GM23338 (cell line): ENCODE results near the gene IST1. TPM values are rescaled to one million over a fixed set of nuclear protein-coding genes. Genes with fewer than 3 reads are reported as not detected.

Experiments used
- ATAC-seq: fragments of 200-7000 bp; cut with Tn5 transposase; 3 replicates; pipeline ENCODE4 v1.9.1; 2020
- DNase-seq: peaks from one replicate; pipeline ENCODE4 v3.0.0-alpha.2; 2015; ENCODE audit warnings: low spot score
- H2AFZ ChIP-seq: fragments of 200-600 bp; sonication (generic); 2 replicates; pipeline ENCODE4 v1.8.0; 2016; ENCODE audit warnings: antibody characterized with exemption, mild to moderate bottlenecking, moderate library complexity
- H3F3A ChIP-seq: fragments of 200-600 bp; sonication (generic); replicated peaks from 2 replicates; pipeline ENCODE4 v1.8.0; 2017; ENCODE audit warnings: antibody characterized with exemption, mixed run types, low read depth
- H3K27ac ChIP-seq: fragments of 200-600 bp; sonication (generic); 2 replicates; pipeline ENCODE4 v1.6.1; 2016; ENCODE audit warnings: low read depth
- H3K27me3 ChIP-seq: fragments of 200-600 bp; sonication (generic); 2 replicates; pipeline ENCODE4 v1.8.0; 2016; ENCODE audit warnings: mild to moderate bottlenecking, mixed run types, moderate library complexity; ENCODE audit not compliant: insufficient read depth
- H3K36me3 ChIP-seq: fragments of 200-600 bp; sonication (generic); 2 replicates; pipeline ENCODE4 v1.8.0; 2016; ENCODE audit warnings: mild to moderate bottlenecking; ENCODE audit not compliant: insufficient read depth
- H3K4me1 ChIP-seq: fragments of 200-600 bp; sonication (generic); 2 replicates; pipeline ENCODE4 v1.8.0; 2016; ENCODE audit warnings: mild to moderate bottlenecking, moderate library complexity; ENCODE audit not compliant: insufficient read depth
- H3K4me2 ChIP-seq: fragments of 200-600 bp; sonication (generic); 2 replicates; pipeline ENCODE4 v1.7.1; 2017; ENCODE audit warnings: mixed run types
- H3K4me3 ChIP-seq: fragments of 200-600 bp; sonication (generic); 2 replicates; pipeline ENCODE4 v1.6.1; 2016; ENCODE audit warnings: mixed run types
- H3K79me2 ChIP-seq: fragments of 200-600 bp; sonication (generic); replicated peaks from 2 replicates; pipeline ENCODE4 v1.8.0; 2017; ENCODE audit warnings: mild to moderate bottlenecking; ENCODE audit not compliant: insufficient read depth
- H3K9me2 ChIP-seq: fragments of 200-600 bp; sonication (generic); 2 replicates; pipeline ENCODE4 v1.8.0; 2017; ENCODE audit not compliant: insufficient read depth
- H4K20me1 ChIP-seq: fragments of 200-600 bp; sonication (generic); replicated peaks from 2 replicates; pipeline ENCODE4 v1.8.0; 2017; ENCODE audit warnings: mild to moderate bottlenecking; ENCODE audit not compliant: insufficient read depth
- H3K27ac Mint-ChIP-seq: 2 replicates; pipeline ENCODE4 v1.8.0; 2020; ENCODE audit warnings: inconsistent platforms, mild to moderate bottlenecking, moderate library complexity, mixed read lengths
- H3K27me3 Mint-ChIP-seq: 3 replicates; pipeline ENCODE4 v1.8.0; 2022; ENCODE audit warnings: low read depth, mild to moderate bottlenecking, moderate library complexity, mixed read lengths, inconsistent platforms; ENCODE audit not compliant: insufficient read depth, poor library complexity
- H3K36me3 Mint-ChIP-seq: 3 replicates; pipeline ENCODE4 v1.8.0; 2021; ENCODE audit warnings: low read depth, mild to moderate bottlenecking, inconsistent platforms, moderate library complexity, mixed read lengths
- H3K4me1 Mint-ChIP-seq: 3 replicates; pipeline ENCODE4 v1.8.0; 2020; ENCODE audit warnings: mild to moderate bottlenecking, inconsistent platforms, mixed read lengths
- H3K4me3 Mint-ChIP-seq: 3 replicates; pipeline ENCODE4 v1.8.0; 2021; ENCODE audit warnings: moderate library complexity, mild to moderate bottlenecking, inconsistent platforms, mixed read lengths
- H3K9me3 Mint-ChIP-seq: 3 replicates; pipeline ENCODE4 v1.8.0; 2020; ENCODE audit warnings: moderate library complexity, mild to moderate bottlenecking, inconsistent platforms, mixed read lengths
- CREB1 ChIP-seq: fragments of 250-450 bp; sonication (Bioruptor Pico); IDR thresholded peaks from 2 replicates; pipeline ENCODE4 v1.5.0; 2020; ENCODE audit warnings: low read depth, mild to moderate bottlenecking, moderate library complexity
- EZH2 ChIP-seq: fragments of 200-600 bp; sonication (generic); IDR thresholded peaks from one replicate; pipeline ENCODE4 v1.8.0; 2017; ENCODE audit warnings: antibody characterized with exemption, mild to moderate bottlenecking, low read depth; ENCODE audit not compliant: unreplicated experiment
- EZH2phosphoT487 ChIP-seq: fragments of 200-600 bp; sonication (generic); IDR thresholded peaks from one replicate; pipeline ENCODE4 v1.8.1; 2018; ENCODE audit warnings: antibody characterized with exemption; ENCODE audit not compliant: unreplicated experiment
- JUNB ChIP-seq: IDR thresholded peaks from one replicate; pipeline ENCODE4 v1.6.1; 2016; ENCODE audit warnings: antibody characterized with exemption; ENCODE audit not compliant: unreplicated experiment
- NANOG ChIP-seq: IDR thresholded peaks from 2 replicates; pipeline ENCODE4 v1.6.1; 2016; ENCODE audit warnings: antibody characterized with exemption, borderline replicate concordance
- POLR2AphosphoS5 ChIP-seq: IDR thresholded peaks from 2 replicates; pipeline ENCODE4 v1.6.1; 2016; ENCODE audit warnings: antibody characterized with exemption, low read depth
- STAT1 ChIP-seq: IDR thresholded peaks from one replicate; pipeline ENCODE4 v1.6.1; 2016; ENCODE audit warnings: antibody characterized with exemption; ENCODE audit not compliant: unreplicated experiment
- ZNF331 ChIP-seq: fragments of 250-450 bp; sonication (Bioruptor Pico); IDR thresholded peaks from 2 replicates; pipeline ENCODE4 v1.5.0; 2020; ENCODE audit warnings: low read depth, mild to moderate bottlenecking, moderate library complexity
- polyA plus RNA-seq: library from polyadenylated mRNA; unstranded; fragments of >200 nt; fragmentation: Nextera tagmentation; extraction: Ambion mirVana; gene quantifications from 2 replicates; pipeline ENCODE4 v1.2.1, GENCODE V29; 2016
- total RNA-seq: library from RNA; depleted of rRNA; stranded (reverse); fragments of >200 nt; shearing (Covaris generic); gene quantifications from 2 replicates; pipeline ENCODE4 v1.2.3, GENCODE V29; 2014
- TF ChIP-seq, protein P1 (sequence below): IDR thresholded peaks from one replicate; pipeline ENCODE4 v1.6.1; 2018; ENCODE audit warnings: antibody characterized with exemption; ENCODE audit not compliant: unreplicated experiment
- TF ChIP-seq, protein P2 (sequence below): fragments of 250-450 bp; sonication (Bioruptor Pico); IDR thresholded peaks from 2 replicates; pipeline ENCODE4 v1.5.0; 2020; ENCODE audit warnings: mild to moderate bottlenecking, moderate library complexity

IST1 gene
- total and polyA plus RNA-seq, 2 experiments from 2014 or later: 108 to 234 TPM

DNA sequence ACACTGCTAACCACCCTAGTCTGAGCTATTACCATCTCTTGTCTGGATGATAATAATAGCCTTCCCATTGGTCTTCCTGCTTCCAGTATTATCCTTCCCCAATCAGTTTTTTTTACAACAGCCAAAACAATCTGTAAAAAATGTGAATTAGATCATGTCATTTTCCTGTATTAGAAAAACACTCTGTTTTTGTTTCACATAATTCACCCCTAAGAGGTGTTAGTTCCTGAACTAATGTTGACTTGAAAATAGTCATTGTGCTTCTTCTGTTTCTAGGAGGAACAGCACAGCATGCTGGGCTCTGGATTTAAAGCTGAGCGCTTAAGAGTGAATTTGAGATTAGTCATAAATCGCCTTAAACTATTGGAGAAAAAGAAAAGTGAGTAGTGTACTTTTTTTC lies 20.0 kb downstream of the IST1 start:
- Histone ChIP-seq H2AFZ (no peak overlapping the region), H3K4me3 (no peak overlapping the region), H3K36me3 (peaks cover 54% of the 10 kb centered on the region), H3K27me3 (no peaks in the 10 kb centered on the region), H3K4me1 (peaks cover 9% of the 10 kb centered on the region; the same call in 1 of the 2 replicates), H3K27ac (no peak overlapping the region), H3K79me2 (peaks cover 100% of the 10 kb centered on the region), H3K9me2 (no peaks in the 10 kb centered on the region), H4K20me1 (peaks cover 92% of the 10 kb centered on the region), H3F3A (peaks cover 3% of the 10 kb centered on the region; the same call in 1 of the 2 replicates), H3K4me2 (no peak overlapping the region)
- H3K4me3 Mint-ChIP-seq: no peak overlapping the region
- peaks cover 5% of the 10 kb centered on the region for H3K27me3 Mint-ChIP-seq
- H3K9me3 Mint-ChIP-seq: no peaks in the 10 kb centered on the region
- H3K4me1 Mint-ChIP-seq: peaks cover 9% of the 10 kb centered on the region; the same call in 2 of the 3 replicates
- peaks cover 76% of the 10 kb centered on the region for H3K36me3 Mint-ChIP-seq
- no peak overlapping the region for H3K27ac Mint-ChIP-seq
- DNase-seq (no peak), ATAC-seq (no peak)
- no peak for TF ChIP-seq STAT1
- no peak for TF ChIP-seq EZH2phosphoT487
- no peak for TF ChIP-seq ZNF331 (CRISPR knock-in tag)
- TF ChIP-seq EZH2: no peak
- no peak for TF ChIP-seq POLR2AphosphoS5
- TF ChIP-seq NANOG: no peak
- no peak for TF ChIP-seq CREB1 (CRISPR knock-in tag)
- TF ChIP-seq, protein P1, sequence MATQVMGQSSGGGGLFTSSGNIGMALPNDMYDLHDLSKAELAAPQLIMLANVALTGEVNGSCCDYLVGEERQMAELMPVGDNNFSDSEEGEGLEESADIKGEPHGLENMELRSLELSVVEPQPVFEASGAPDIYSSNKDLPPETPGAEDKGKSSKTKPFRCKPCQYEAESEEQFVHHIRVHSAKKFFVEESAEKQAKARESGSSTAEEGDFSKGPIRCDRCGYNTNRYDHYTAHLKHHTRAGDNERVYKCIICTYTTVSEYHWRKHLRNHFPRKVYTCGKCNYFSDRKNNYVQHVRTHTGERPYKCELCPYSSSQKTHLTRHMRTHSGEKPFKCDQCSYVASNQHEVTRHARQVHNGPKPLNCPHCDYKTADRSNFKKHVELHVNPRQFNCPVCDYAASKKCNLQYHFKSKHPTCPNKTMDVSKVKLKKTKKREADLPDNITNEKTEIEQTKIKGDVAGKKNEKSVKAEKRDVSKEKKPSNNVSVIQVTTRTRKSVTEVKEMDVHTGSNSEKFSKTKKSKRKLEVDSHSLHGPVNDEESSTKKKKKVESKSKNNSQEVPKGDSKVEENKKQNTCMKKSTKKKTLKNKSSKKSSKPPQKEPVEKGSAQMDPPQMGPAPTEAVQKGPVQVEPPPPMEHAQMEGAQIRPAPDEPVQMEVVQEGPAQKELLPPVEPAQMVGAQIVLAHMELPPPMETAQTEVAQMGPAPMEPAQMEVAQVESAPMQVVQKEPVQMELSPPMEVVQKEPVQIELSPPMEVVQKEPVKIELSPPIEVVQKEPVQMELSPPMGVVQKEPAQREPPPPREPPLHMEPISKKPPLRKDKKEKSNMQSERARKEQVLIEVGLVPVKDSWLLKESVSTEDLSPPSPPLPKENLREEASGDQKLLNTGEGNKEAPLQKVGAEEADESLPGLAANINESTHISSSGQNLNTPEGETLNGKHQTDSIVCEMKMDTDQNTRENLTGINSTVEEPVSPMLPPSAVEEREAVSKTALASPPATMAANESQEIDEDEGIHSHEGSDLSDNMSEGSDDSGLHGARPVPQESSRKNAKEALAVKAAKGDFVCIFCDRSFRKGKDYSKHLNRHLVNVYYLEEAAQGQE: no peak

DNA sequence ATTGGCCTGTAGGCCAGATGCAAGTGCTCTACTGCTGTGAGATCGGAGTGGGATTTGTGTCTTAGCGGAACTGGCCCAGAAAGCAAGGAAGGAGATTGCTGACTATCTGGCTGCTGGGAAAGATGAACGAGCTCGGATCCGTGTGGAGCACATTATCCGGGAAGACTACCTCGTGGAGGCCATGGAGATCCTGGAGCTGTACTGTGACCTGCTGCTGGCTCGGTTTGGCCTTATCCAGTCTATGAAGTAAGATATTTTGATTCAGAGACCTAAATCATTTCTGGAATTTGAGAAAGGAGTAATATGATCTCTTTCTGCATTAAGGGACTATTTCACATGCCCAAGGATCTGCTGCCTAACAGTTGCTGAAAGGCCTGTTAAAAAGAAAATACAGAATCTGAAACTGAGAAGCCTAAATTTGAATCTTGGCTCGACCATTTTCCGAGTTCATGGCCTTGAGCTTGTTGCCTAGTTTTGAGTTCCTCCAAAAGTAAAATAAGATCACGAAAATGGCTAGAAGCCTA lies 21.1 kb downstream of the IST1 start:
- peaks cover 9% of the 10 kb centered on the region; the same call in 1 of the 2 replicates for H3K4me1 ChIP-seq
- no peak overlapping the region for H3K4me3 ChIP-seq
- no peak overlapping the region for H3K27ac ChIP-seq
- no peak for DNase-seq
- Mint-ChIP-seq H3K4me3 (no peak overlapping the region; the same call in 2 of the 3 replicates), H3K4me1 (peaks cover 9% of the 10 kb centered on the region; the same call in 2 of the 3 replicates), H3K9me3 (no peaks in the 10 kb centered on the region), H3K27me3 (peaks cover 5% of the 10 kb centered on the region), H3K27ac (no peak overlapping the region), H3K36me3 (peaks cover 84% of the 10 kb centered on the region)
- H3K4me2 ChIP-seq: no peak overlapping the region
- H3F3A ChIP-seq: peaks cover 3% of the 10 kb centered on the region; the same call in 1 of the 2 replicates
- H3K79me2 ChIP-seq: peaks cover 100% of the 10 kb centered on the region
- no peak for ATAC-seq
- no peaks in the 10 kb centered on the region for H3K27me3 ChIP-seq
- peaks cover 87% of the 10 kb centered on the region for H4K20me1 ChIP-seq
- H3K36me3 ChIP-seq: peaks cover 65% of the 10 kb centered on the region
- H3K9me2 ChIP-seq: no peaks in the 10 kb centered on the region
- no peak overlapping the region for H2AFZ ChIP-seq
- TF ChIP-seq CREB1 (CRISPR knock-in tag) (no peak), ZNF331 (CRISPR knock-in tag) (no peak), JUNB (no peak), EZH2phosphoT487 (no peak), NANOG (no peak)
- TF ChIP-seq, protein P2, sequence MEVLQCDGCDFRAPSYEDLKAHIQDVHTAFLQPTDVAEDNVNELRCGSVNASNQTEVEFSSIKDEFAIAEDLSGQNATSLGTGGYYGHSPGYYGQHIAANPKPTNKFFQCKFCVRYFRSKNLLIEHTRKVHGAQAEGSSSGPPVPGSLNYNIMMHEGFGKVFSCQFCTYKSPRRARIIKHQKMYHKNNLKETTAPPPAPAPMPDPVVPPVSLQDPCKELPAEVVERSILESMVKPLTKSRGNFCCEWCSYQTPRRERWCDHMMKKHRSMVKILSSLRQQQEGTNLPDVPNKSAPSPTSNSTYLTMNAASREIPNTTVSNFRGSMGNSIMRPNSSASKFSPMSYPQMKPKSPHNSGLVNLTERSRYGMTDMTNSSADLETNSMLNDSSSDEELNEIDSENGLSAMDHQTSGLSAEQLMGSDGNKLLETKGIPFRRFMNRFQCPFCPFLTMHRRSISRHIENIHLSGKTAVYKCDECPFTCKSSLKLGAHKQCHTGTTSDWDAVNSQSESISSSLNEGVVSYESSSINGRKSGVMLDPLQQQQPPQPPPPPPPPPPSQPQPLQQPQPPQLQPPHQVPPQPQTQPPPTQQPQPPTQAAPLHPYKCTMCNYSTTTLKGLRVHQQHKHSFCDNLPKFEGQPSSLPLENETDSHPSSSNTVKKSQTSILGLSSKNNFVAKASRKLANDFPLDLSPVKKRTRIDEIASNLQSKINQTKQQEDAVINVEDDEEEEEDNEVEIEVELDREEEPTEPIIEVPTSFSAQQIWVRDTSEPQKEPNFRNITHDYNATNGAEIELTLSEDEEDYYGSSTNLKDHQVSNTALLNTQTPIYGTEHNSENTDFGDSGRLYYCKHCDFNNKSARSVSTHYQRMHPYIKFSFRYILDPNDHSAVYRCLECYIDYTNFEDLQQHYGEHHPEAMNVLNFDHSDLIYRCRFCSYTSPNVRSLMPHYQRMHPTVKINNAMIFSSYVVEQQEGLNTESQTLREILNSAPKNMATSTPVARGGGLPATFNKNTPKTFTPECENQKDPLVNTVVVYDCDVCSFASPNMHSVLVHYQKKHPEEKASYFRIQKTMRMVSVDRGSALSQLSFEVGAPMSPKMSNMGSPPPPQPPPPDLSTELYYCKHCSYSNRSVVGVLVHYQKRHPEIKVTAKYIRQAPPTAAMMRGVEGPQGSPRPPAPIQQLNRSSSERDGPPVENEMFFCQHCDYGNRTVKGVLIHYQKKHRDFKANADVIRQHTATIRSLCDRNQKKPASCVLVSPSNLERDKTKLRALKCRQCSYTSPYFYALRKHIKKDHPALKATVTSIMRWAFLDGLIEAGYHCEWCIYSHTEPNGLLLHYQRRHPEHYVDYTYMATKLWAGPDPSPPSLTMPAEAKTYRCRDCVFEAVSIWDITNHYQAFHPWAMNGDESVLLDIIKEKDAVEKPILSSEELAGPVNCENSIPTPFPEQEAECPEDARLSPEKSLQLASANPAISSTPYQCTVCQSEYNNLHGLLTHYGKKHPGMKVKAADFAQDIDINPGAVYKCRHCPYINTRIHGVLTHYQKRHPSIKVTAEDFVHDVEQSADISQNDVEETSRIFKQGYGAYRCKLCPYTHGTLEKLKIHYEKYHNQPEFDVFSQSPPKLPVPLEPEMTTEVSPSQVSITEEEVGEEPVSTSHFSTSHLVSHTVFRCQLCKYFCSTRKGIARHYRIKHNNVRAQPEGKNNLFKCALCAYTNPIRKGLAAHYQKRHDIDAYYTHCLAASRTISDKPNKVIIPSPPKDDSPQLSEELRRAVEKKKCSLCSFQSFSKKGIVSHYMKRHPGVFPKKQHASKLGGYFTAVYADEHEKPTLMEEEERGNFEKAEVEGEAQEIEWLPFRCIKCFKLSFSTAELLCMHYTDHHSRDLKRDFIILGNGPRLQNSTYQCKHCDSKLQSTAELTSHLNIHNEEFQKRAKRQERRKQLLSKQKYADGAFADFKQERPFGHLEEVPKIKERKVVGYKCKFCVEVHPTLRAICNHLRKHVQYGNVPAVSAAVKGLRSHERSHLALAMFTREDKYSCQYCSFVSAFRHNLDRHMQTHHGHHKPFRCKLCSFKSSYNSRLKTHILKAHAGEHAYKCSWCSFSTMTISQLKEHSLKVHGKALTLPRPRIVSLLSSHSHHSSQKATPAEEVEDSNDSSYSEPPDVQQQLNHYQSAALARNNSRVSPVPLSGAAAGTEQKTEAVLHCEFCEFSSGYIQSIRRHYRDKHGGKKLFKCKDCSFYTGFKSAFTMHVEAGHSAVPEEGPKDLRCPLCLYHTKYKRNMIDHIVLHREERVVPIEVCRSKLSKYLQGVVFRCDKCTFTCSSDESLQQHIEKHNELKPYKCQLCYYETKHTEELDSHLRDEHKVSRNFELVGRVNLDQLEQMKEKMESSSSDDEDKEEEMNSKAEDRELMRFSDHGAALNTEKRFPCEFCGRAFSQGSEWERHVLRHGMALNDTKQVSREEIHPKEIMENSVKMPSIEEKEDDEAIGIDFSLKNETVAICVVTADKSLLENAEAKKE: no peak
